Measurements from ENCODE around the gene RNF166.

Gene RNF166

DNA sequence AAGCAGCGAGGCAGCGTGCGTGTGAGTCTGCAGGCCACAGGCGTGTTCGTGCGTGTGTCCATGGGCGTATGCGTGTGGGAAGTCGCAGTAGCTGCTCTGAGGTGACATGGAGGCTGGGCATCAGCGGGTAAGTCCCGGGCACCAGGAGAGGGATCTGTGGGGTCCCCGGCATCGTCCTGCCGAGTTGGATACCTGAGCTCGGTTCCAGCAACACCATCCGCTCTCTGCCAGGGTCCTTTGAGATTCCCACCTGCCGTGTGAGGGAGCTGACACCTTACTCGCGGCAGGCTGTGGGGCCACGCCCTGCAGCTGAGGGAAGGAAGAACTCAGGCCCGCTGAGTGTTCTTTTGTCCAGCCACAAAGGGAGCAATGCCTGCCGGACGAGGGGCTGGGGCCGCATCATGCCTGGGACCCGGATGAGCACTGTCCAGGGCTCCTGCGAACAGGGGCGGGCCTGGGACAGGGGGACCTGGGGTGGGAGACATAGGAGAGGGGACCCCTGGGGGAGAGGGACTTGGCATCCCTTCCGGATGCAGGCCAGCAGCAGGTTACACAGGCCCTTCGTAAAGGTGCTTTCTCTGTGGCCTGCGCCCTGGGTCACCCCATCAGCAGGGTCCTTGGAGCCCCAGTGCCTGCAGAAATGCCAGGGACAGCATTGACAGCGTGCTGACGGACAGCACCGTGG lies 14.9 kb downstream of the RNF166 start:
- Histone ChIP-seq H3K4me3 (ENCODE audit: low read length) (no peak overlapping the region), H3F3A (ENCODE audit: control insufficient read depth, insufficient read depth) (no peaks in the 10 kb centered on the region), H3K79me2 (ENCODE audit: control insufficient read depth, low read length) (no peaks in the 10 kb centered on the region), H3K36me3 (ENCODE audit: control insufficient read depth, low read length) (peaks cover 3% of the 10 kb centered on the region; the same call in 1 of the 2 replicates), H3K9me3 (ENCODE audit: control insufficient read depth, insufficient read depth, low read length) (no peaks in the 10 kb centered on the region), H3K27ac (ENCODE audit: low read depth, low read length) (no peak overlapping the region), H3K4me1 (ENCODE audit: control insufficient read depth, low read length) (peaks cover 15% of the 10 kb centered on the region), H4K20me1 (ENCODE audit: control insufficient read depth, insufficient read depth, low read depth, low read length) (no peaks in the 10 kb centered on the region), H3K4me2 (ENCODE audit: low read length) (no peak overlapping the region), H3K27me3 (ENCODE audit: control insufficient read depth, low read length) (peaks cover 8% of the 10 kb centered on the region), H3K9me2 (replicated peaks; ENCODE audit: control insufficient read depth, low read length) (no peaks in the 10 kb centered on the region)
- no peak for TF ChIP-seq CTCF (IDR thresholded peaks at IDR 0.05; ENCODE audit: low read depth, low read length, poor library complexity, severe bottlenecking)
- no peak for TF ChIP-seq EZH2phosphoT487 (IDR thresholded peaks at IDR 0.05; ENCODE audit: borderline replicate concordance, low read length)

DNA sequence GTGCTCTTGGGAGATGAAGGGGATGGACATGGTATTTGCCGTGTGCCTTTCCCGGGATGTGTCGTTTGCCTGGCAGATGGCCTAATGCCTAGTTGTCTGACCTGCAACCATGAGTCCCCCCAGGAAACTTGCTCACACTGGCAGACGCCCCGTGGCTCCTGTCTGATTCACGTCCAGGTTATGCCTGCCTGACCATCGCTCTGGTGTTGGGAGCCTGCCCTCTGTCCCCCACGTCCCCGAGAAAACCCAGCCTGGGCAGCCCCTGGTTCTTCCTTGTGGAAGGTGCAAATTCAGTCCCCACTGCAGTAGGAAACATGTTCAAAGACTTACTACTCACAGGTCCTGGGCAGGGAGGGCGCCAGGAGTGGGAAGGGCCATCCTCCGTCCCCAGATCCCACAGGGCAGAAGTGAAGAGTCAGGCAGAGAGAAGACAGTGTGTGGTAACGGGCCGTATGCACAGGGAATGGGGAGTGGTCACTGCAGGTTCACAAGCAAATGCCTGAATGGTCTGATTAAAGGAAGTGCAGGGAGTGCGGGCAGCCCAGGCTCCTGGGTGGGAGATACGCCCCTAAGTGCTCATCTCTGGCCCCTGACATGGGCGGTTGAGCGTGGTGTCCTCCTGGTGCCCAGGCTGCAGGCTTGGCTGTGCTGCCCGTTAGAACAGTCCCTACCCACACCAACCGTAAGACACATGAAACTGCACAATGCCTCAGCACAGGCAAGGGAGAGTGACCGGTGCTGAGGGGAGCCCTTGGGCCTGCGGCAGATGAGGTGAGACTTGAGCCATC lies 15.7 kb downstream of the RNF166 start:
- Histone ChIP-seq H3K36me3 (ENCODE audit: control insufficient read depth, low read length) (no peaks in the 10 kb centered on the region), H3K9me2 (replicated peaks; ENCODE audit: control insufficient read depth, low read length) (no peaks in the 10 kb centered on the region), H3K9me3 (ENCODE audit: control insufficient read depth, insufficient read depth, low read length) (no peaks in the 10 kb centered on the region), H3K4me1 (ENCODE audit: control insufficient read depth, low read length) (peaks cover 21% of the 10 kb centered on the region), H3K4me2 (ENCODE audit: low read length) (no peak overlapping the region), H3K27ac (ENCODE audit: low read depth, low read length) (no peak overlapping the region), H3F3A (ENCODE audit: control insufficient read depth, insufficient read depth) (no peaks in the 10 kb centered on the region), H4K20me1 (ENCODE audit: control insufficient read depth, insufficient read depth, low read depth, low read length) (no peaks in the 10 kb centered on the region), H3K4me3 (ENCODE audit: low read length) (no peak overlapping the region), H3K27me3 (ENCODE audit: control insufficient read depth, low read length) (peaks cover 8% of the 10 kb centered on the region), H3K79me2 (ENCODE audit: control insufficient read depth, low read length) (no peaks in the 10 kb centered on the region)
- TF ChIP-seq EZH2phosphoT487 (IDR thresholded peaks at IDR 0.05; ENCODE audit: borderline replicate concordance, low read length) (no peak), CTCF (IDR thresholded peaks at IDR 0.05; ENCODE audit: low read depth, low read length, poor library complexity, severe bottlenecking) (no peak)

DNA sequence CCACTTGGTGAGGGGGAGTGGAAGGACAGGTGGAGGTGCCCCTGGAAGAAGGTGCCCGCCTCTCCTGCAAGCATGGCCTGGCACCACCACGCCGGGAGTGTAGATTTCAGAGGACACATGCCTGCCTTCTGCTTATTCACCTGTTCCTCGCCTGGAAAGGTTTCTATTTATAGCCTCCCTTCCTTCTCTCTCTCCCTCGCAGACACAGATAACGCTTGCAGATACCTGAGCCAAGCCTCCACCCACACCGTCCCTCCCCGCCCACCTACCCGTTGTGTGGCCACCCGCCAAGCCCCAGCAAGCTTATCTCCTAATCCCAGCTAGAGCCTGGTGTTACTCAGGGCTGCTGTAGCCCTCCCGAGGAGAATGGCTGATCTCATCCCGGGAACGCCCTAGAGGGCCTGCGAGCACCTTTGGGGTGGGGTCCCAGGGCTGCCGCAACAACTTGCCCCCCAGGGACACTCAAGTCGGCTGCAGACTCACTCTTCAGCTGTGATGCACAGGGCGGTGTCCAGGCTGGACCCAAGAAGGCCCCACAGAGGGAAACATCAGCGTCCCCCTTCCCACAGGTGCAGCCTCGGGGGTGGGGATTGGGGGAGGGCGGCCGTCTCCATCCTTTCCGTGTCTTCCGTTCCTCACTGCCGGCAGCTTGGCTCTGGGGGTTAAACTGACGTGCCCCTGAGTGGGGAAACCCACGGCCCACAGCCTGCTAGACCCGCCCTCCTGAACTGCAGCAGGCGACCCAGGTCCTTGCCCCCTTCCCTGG lies 18.0 kb downstream of the RNF166 start:
- Histone ChIP-seq H3K79me2 (ENCODE audit: control insufficient read depth, low read length) (no peaks in the 10 kb centered on the region), H3K9me3 (ENCODE audit: control insufficient read depth, insufficient read depth, low read length) (no peaks in the 10 kb centered on the region), H4K20me1 (ENCODE audit: control insufficient read depth, insufficient read depth, low read depth, low read length) (no peaks in the 10 kb centered on the region), H3K4me2 (ENCODE audit: low read length) (no peak overlapping the region), H3F3A (ENCODE audit: control insufficient read depth, insufficient read depth) (0 out of 2 replicates have a peak, but pooled peaks cover 2% of the 10 kb centered on the region), H3K4me3 (ENCODE audit: low read length) (no peak overlapping the region), H3K27ac (ENCODE audit: low read depth, low read length) (no peak overlapping the region), H3K4me1 (ENCODE audit: control insufficient read depth, low read length) (peaks cover 40% of the 10 kb centered on the region), H3K36me3 (ENCODE audit: control insufficient read depth, low read length) (no peaks in the 10 kb centered on the region), H3K9me2 (replicated peaks; ENCODE audit: control insufficient read depth, low read length) (no peaks in the 10 kb centered on the region), H3K27me3 (ENCODE audit: control insufficient read depth, low read length) (peaks cover 8% of the 10 kb centered on the region)
- TF ChIP-seq CTCF (IDR thresholded peaks at IDR 0.05; ENCODE audit: low read depth, low read length, poor library complexity, severe bottlenecking) (no peak), EZH2phosphoT487 (IDR thresholded peaks at IDR 0.05; ENCODE audit: borderline replicate concordance, low read length) (no peak)

Data from DOHH2 (cell line).